NCI-H1436 treated with DMSO at 0.1 percent for 48 hours (cell line): ENCODE results near the gene FGD5.
"Not testable (repeated sequence)": the region's sequence is repeated elsewhere in the genome, so short reads cannot be mapped to it uniquely, and the experiment has no call there.

Source experiments
- DNase-seq: peaks from one replicate; lab custom pipeline; 2025; lab: John Stamatoyannopoulos, UW

Gene FGD5

GRCh38 chr3:14903501-14903900, 84.7 kb downstream of the FGD5 start:
- not testable (repeated sequence) for DNase-seq

DNA sequence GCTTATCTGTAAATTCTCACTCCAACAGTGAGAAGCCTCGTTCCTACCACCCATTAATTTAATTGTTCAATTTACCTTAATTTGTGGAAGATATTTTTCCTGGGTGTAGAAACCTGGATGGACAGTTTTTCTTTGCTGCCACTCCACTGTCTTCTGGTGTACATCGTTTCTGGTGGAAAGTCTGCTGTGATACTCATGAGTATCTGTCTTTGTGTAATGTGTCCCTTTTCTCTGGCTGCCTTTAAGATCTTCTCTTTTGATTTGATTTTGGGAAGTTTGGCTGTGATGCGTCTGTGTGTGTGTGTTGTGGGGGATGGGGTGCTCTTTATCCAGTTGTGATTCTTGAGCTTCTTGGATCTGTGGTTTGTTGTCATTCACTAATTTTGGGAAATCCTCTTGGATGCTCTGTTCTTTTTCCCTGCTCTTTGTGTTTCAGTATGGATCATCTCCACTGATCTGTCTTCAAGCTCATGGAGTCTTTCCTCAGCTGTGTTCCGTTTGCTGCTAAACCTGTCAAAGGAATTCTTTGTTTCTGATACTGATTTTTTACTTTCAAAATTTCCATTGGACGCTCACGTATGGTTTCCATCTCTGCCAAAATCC, 86.4 kb downstream of the FGD5 start:
- DNase-seq = no peak

GRCh38 chr3:14906355-14906971, 87.7 kb downstream of the FGD5 start:
- no peak for DNase-seq

GRCh38 chr3:14907043-14907966, 88.5 kb downstream of the FGD5 start:
- no peak for DNase-seq

- no peak for DNase-seq
Observed at GRCh38 chr3:14909250-14909649, 90.5 kb downstream of the FGD5 start.

DNA sequence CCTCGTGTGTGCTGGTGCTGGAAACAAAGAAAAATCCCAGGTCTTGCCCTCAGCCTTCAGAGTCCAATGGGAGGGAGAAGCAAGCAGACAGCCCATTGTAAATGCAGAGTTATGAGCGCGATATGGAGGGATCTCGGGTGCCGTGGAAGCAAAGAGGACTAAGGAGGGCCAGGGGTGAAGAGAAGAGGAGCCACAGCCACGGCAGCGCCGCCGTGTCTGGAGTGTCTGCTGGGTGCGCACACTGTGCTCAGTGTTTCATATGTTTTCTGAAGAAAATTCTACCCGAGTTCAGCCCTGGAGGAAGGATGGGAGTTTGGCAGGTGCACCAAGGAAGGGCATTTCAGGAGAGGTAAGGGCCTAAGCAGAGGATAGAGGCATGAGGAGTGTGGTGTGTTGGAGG, 92.9 kb downstream of the FGD5 start:
- no peak for DNase-seq

GRCh38 chr3:14913071-14913925, 94.5 kb downstream of the FGD5 start:
- no peak for DNase-seq

DNA sequence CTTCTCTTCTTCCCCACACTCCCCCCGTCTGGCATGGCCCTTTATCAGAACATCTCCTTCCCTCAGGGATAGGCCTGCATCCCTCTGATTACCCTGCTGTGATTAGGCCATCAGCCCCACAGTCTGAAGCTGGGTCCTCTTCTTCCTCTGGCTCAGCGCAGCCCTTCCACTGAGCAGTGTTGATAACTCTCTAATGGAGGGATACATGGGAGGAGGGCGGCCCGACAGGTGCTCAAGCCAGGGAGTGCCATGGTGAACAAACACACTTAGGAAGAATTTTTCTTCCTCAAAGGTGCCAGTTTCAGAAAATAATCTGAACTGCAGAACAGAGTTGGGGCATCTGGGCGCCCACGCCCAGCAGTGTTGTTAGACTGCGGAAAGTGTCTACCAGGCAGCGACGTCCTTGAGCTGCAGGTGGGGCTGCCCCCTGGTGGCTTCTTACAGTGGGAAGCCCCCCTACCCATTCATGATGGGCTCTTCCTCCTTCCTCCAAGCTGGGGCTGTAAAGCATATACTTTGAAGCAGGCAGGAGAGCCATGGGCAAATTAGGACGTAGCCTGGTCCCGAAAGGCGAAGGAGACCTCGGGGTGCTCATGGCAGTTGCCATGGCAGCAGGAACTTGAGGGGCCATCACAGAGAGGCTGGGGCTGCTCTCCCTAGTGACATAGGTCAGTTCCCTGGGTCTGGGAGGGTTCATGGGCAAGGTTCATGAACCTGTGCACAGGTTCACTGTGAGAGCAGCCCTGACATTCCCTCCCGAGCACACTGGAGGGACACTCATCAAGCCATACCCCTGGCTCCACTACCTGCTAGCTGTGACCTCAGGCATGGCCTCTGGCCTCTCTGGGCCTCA, 95.4 kb downstream of the FGD5 start:
- DNase-seq = no peak

GRCh38 chr3:14914779-14915117, 96.0 kb downstream of the FGD5 start:
- no peak for DNase-seq

DNA sequence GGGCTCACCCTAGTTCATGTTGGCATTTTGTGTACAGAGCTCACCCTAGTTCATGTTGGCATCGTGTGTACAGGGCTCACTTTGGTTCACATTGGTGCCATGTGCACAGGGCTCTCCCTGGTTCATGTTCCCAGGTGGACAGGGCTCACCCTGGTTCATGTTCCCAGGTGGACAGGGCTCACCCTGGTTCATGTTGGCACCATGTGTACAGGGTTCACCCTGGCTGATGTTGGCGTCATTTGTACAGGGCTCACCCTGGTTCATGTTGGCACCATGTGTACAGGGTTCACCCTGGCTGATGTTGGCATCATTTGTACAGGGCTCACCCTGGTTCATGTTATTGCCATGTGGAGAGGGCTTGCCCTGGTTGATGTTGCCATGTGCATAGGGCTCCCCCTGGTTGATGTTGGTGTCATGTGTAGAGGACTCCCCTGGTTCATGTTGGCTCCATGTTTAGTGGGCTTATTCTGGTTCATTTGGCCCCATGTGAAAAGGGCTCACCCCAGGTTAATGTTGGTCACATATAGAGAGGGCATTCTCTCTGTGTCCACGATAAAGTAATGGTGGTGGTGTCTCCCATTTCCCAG, 97.0 kb downstream of the FGD5 start:
- no peak for DNase-seq

- DNase-seq = no peak
Observed at GRCh38 chr3:14918356-14918860, 99.6 kb downstream of the FGD5 start.

DNA sequence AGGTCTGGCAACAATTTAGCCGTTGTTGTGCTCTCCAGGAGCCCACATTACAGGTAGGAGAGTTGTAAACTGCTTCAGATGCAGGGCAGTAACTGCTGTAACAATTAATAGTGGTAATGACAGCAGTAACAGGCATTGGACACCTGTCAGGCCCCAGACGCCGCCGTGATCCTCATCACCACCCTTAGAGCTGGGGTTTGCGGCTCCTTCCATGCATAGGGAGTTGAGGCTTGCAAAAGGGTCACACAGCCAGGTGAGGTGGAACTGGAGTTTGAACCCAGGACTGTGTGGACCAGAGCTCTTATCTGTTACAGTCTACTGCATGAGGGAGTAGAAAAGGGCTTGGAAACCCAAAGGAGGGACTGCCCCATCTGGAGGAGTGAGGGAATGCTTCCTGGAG, 101.8 kb downstream of the FGD5 start:
- DNase-seq = no peak

GRCh38 chr3:14921034-14921616, 102.4 kb downstream of the FGD5 start:
- DNase-seq = peak; percentile 13

GRCh38 chr3:14921811-14922705, 103.3 kb downstream of the FGD5 start:
- no peak for DNase-seq

DNA sequence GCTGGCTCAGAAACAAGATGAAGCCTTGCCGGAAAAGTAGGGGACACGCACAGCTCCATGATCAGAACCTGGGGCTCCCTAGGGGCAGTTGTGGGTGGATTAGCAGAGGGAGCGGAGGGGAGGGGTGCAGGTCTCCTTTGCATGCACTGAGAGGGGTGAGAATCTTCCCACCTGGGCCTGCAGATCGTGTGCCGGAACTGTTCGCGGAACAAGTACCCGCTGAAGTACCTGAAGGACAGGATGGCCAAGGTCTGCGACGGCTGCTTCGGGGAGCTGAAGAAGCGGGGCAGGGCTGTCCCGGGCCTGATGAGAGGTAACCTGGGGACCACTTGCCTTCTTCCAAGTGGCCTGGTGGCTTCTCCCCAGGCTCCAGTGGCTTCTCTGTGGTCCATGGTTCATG, 104.1 kb downstream of the FGD5 start:
- no peak for DNase-seq

DNA sequence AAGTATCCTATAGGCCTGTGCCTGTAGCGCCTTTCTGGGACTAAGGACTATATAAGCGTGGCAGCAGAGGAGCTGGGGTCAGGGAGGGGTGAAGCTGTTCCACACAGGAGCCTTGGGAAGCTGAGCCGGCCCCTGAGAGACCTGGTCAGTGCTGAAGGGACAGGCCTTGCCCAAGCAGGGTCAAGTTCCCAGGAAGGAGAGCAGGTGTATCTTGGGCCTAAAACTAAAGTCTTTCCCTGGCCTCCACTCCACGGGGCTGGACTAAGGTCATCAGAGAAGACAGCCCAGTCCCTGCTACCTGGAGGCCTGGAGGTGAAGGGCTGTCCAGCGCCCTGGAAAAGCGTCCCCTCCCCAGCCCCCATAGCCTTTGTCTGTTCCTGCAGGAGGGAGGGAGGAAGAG, 104.7 kb downstream of the FGD5 start:
- no peak for DNase-seq

DNA sequence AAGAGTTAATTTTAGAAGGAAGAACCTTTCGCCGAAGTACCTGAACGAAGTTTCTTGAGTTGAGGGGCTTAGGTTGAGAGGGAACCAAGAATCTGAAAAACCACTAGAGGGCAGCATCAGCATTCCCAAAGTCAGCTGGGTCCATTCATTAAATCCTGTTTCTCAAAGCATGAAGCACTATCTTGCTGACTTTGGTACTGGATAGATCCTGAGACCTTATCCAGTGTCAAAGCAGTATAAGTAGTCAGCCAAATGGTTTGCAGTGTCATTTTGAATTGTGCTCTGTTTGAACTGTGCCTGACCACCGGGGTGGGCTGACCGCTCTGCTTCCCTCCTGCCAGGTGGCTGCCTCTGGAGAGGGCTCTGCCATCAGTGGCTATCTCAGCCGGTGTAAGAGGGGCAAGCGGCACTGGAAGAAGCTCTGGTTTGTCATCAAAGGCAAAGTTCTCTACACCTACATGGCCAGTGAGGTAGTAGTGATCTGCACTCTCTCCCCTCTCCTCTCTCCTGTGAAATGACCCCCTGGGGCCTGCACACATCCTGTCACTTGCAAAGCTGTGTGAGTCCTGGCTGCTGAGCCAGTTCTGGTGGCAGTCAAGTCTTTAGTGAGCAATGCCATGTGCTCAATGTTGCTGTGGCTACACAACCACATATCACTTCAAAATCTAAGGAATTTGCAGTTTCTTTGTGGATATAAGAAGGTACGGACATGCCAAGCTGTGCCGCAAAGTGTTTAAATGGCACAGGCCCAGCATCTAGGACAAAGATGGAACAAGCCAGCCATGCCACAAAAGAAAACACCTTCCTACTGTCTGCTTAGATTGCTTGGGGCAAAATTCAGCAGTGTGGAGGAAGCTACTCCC, 107.2 kb downstream of the FGD5 start:
- no peak for DNase-seq

DNA sequence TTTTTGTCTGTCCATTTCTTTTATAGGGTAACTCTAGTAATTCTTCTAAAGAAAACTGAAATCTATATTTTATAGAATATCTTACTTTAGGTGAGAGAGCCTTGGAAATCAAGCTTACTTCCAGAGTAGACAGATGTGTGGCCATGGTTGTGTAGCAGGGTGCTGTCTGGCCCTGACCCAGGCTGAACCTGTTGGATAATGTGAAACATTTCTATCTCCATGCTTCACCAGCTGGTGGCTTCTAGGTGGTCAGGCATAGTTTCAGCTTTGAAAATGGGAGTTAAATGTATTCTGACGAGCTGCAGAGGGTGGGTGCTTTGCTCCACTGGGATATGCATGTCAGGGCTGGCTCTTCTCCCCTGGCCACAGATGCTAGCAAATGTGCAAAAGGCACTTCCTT, 107.8 kb downstream of the FGD5 start:
- DNase-seq = no peak
